ENCODE data around the gene VWDE. TPM values are rescaled to one million over a fixed set of nuclear protein-coding genes. Genes with fewer than 3 reads are reported as not detected.

The VWDE gene
- total and polyA plus RNA-seq, 2 of the 8 experiments (the other 6 are each of a cell fraction or from before 2014, with no cell fraction given) = 11.0 to 21.2 TPM

GRCh38 chr7:12425311-12425710 is 21.6 kb upstream of the VWDE start:
- CTCF ChIA-PET (ENCODE audit: partially characterized antibody) = no interaction called here
- H3K4me2 ChIP-seq (ENCODE audit: insufficient read depth in 1 of 2, low read depth in 2 of 2, low read length in 2 of 2) = no peak overlapping the region
- no peak overlapping the region for H2BK15ac ChIP-seq (ENCODE audit: low read length)
- H3K9ac ChIP-seq (replicated peaks in 1 of 4; ENCODE audit: extremely low read depth in 1 of 4, low read depth in 3 of 4, low read length in 3 of 4) = no peak overlapping the region
- no peaks in the 10 kb centered on the region for H3K79me1 ChIP-seq (ENCODE audit: low read depth, low read length)
- H2AK5ac ChIP-seq (ENCODE audit: low read depth, low read length) = no peak overlapping the region
- peak overlapping the region; percentile 87; the same call in 1 of the 2 replicates for H2BK20ac ChIP-seq (ENCODE audit: low read length)
- H3K36me3 ChIP-seq (ENCODE audit: control insufficient read depth in 2 of 4, insufficient read depth in 4 of 4, low read length in 3 of 4) = peaks cover 0 to 3% (median 2%) of the 10 kb centered on the region in 4 experiments; a peak in 3 of 8 replicates
- FAIRE-seq (peak; percentile 24), DNase-seq (ENCODE audit: low read depth in 1 of 2, low spot score in 2 of 2) (no peak)
- peak overlapping the region in 1 of 4 experiments; percentile 46; a peak in 1 of 8 replicates for H3K4me3 ChIP-seq (ENCODE audit: extremely low read depth in 1 of 4, insufficient read depth in 2 of 4, low read depth in 3 of 4, low read length in 4 of 4)
- peaks cover 0 to 15% (median 10%) of the 10 kb centered on the region in 4 experiments; a peak in 4 of 7 replicates for H3K4me1 ChIP-seq (replicated peaks in 1 of 4; ENCODE audit: control insufficient read depth in 3 of 4, insufficient read depth in 4 of 4, low read length in 3 of 4)
- no peak overlapping the region; the same call in 1 of the 2 replicates for H2AFZ ChIP-seq (ENCODE audit: low read length)
- no peaks in the 10 kb centered on the region for H3K23me2 ChIP-seq (ENCODE audit: low read depth, low read length)
- peak overlapping the region; percentile 82 for H4K5ac ChIP-seq (ENCODE audit: insufficient read length, low read depth, low read length)
- H2BK120ac ChIP-seq (replicated peaks; ENCODE audit: low read depth, low read length) = peak overlapping the region; percentile 100
- H4K20me1 ChIP-seq (replicated peaks in 1 of 2; ENCODE audit: control insufficient read depth in 1 of 2, insufficient read depth in 2 of 2, low read length in 2 of 2) = no peaks in the 10 kb centered on the region
- TF ChIP-seq TEAD4 (IDR thresholded peaks at IDR 0.05; ENCODE audit: low read depth, low read length) (no peak), SIN3A (conservative IDR thresholded peaks at IDR 0.05 in 1 of 2, IDR thresholded peaks at IDR 0.05 in 1 of 2; ENCODE audit: low read depth in 1 of 2, low read length in 2 of 2) (no peak), SIX5 (IDR thresholded peaks at IDR 0.05; ENCODE audit: low read depth, low read length) (no peak), SAP30 (IDR thresholded peaks at IDR 0.05; ENCODE audit: insufficient read depth, insufficient replicate concordance, low read length) (no peak), YY1 (IDR thresholded peaks at IDR 0.05; ENCODE audit: low read depth, low read length) (no peak)
- H3K23ac ChIP-seq (ENCODE audit: insufficient read length) = no peak overlapping the region
- no peak overlapping the region for H3K56ac ChIP-seq (replicated peaks; ENCODE audit: insufficient read length, low read depth, low read length)
- peak overlapping the region; percentile 46; the same call in 1 of the 2 replicates for H3K27ac ChIP-seq (ENCODE audit: low read depth, low read length)
- H2BK5ac ChIP-seq (ENCODE audit: low read depth, low read length) = peak overlapping the region; percentile 82; the same call in 1 of the 2 replicates
- H3K79me2 ChIP-seq (ENCODE audit: control insufficient read depth in 1 of 2, insufficient read depth in 2 of 2, low read length in 2 of 2) = no peaks in the 10 kb centered on the region
- no peak overlapping the region for H2BK12ac ChIP-seq (ENCODE audit: low read depth, low read length)
- no peak overlapping the region for H3K14ac ChIP-seq (ENCODE audit: insufficient read length)
- H3K9me3 ChIP-seq (ENCODE audit: insufficient read depth in 2 of 2, low read depth in 1 of 2, low read length in 1 of 2) = peaks cover 6 to 10% of the 10 kb centered on the region in 2 experiments; a peak in 2 of 4 replicates
- H3K4ac ChIP-seq (replicated peaks; ENCODE audit: insufficient read length, low read depth, low read length) = no peak overlapping the region
- WGBS, 2 experiments (ENCODE audit: extremely low coverage in 1 of 2, insufficient coverage in 1 of 2, insufficient read length in 1 of 2, insufficient replicate concordance in 2 of 2, low coverage in 1 of 2, low lambda C conversion rate in 2 of 2, missing lambda C conversion rate in 1 of 2) = 50% methylated on average over 1 of the region's 1 CpG; no CpG with 5 or more reads in 1 of the 2 experiments
- no peak overlapping the region for H4K8ac ChIP-seq (ENCODE audit: extremely low read depth, insufficient read depth, low read length)
- peak overlapping the region; percentile 97 for H4K91ac ChIP-seq (replicated peaks; ENCODE audit: insufficient read length, low read length)
- POLR2A ChIA-PET (ENCODE audit: partially characterized antibody) = no interaction called here
- H3K18ac ChIP-seq (ENCODE audit: extremely low read depth, low read length) = no peak overlapping the region; the same call in 1 of the 2 replicates
- no peaks in the 10 kb centered on the region for H3K27me3 ChIP-seq (replicated peaks in 1 of 4; ENCODE audit: control insufficient read depth in 3 of 4, extremely low read depth in 1 of 4, insufficient read depth in 3 of 4, low read length in 3 of 4)

All from H1 (cell line).